ENCODE data around the gene WWOX.

Gene WWOX

DNA sequence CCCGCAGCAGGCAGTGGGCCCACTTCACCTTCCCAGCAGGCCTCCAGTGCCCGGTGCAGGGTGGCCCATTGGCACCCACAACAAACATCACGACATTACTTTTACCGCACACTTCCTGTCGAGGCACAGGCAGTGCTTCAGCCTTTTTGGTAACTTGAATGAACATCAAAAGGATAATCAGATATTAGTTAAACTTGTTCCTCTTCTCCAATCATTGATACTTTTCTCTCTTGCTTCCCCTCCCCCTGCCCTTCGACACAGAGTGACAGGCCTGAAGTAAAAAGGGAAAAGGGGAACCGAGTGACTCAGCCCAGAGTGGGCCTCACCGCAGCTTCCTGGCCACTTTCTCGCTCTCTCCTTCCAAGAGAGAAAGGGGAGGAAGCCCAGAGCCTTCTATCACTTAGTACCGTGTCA, 994.1 kb downstream of the WWOX start:
- no peak for DNase-seq (ENCODE audit: low read depth, low spot score)

DNA sequence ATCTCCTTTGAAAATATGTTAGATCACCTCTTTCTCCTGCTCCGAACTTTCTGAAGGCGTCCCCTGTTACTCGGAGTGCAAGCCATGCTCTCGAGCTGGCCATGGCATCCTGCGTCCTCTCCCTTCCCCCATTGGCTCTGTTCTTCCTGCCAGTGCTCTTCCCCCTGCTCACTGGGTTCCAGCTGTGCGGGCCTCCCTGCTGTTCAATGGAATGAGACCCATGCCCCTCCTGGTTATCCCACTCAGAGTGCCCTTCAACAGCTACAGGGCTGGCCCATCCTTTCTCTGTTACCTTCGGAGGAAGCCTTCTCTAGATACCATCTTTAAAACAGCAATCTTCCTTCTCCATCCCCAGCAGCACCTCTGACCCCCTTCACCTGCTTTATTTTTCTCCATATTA, 996.8 kb downstream of the WWOX start:
- no peak for DNase-seq (ENCODE audit: low read depth, low spot score)

DNA sequence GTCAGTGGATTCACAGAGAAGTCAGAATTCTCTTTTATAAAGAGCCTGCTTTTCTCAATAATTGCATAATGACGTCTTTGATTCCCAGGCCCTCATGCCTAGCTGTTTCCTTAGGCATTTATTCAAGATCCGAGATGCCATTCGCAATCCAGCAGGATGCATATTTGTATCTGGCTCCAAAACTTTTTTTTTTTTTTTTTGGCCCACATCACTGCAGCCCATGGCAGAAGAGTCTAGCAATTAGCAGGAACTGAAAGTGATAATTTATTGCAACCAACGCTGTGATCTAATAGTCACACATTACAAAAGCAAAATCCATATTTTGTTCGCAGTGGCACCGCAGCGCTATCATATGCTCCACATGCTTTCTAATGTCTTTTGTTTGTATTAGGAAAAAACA, 997.7 kb downstream of the WWOX start:
- no peak for DNase-seq (ENCODE audit: low read depth, low spot score)

DNA sequence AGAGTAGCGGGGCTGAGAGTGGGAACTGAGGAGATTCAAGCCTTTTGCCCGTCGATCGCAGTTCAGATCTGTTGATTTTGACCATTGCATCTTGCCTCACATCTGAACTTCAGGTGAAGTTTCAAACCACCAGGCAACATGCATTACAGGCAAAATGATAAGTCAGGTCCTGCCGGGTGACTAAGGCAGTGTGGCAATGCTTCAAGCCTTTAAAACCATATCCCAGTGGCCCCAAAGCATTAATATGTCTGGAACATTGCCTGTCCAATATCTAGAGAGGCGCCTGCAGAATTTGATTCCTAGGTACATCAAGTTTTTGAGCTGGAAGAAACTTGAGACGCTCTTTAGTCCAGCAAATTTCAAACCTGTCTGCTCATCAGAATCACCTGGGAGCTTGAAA, 998.3 kb downstream of the WWOX start:
- no peak for DNase-seq (ENCODE audit: low read depth, low spot score)

DNA sequence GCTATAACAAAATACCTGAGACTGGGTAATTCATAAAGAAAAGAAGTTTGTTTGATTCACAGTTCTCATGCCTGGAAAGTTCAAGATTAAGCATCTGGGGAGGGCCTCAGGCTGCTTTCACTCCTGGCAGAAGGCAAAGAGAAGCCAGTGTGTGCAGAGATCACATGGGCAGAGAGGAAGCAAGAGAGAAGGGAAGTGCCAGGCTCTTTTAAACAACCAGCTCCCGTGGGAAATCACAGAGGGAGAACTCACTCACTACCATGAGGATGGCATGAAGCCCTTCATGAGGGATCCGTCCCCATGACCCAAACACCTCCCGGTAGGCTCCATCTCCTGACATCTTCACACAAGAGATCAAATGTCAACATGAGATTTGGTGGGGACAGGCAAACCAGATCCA, 999.5 kb downstream of the WWOX start:
- no peak for DNase-seq (ENCODE audit: low read depth, low spot score)

DNA sequence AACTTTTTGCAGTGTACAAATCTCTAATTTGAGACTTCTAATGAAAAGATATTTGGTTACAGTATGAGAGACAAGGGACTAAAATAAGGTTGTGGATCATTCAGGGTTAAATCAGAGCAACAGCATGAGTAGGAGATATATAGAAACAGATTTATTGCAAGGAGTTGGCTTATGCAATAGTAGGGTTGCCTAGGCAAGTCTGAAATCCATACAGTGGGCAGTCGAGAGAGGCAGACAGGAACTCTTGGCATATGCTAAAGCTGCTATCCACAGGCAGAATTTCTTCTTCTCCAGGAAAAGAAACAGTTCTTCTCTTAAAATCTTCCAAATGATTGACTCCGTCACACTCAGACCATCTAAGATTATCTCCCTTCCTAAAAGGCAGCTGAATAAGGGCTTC, 1000.3 kb downstream of the WWOX start:
- no peak for DNase-seq (ENCODE audit: low read depth, low spot score)

DNA sequence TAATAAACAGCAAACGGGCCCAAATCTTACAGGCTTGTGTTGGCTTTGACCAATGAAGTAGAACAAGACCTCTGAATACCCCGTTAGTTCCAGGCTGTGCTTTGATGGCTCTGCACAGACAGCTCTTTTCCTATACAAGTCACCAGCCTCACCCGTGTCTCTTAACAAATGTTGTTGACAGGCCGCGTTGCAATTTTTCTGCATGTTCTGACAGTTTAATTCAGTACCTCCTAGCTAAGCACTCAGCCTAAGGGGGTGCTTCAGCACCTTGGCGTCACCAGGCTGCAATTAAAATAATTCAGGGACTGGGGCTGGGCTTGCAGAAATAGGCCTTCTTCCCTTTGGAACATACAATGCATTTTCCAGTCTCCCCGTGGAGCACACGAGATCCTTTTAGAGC, 1001.0 kb downstream of the WWOX start:
- no peak for DNase-seq (ENCODE audit: low read depth, low spot score)

DNA sequence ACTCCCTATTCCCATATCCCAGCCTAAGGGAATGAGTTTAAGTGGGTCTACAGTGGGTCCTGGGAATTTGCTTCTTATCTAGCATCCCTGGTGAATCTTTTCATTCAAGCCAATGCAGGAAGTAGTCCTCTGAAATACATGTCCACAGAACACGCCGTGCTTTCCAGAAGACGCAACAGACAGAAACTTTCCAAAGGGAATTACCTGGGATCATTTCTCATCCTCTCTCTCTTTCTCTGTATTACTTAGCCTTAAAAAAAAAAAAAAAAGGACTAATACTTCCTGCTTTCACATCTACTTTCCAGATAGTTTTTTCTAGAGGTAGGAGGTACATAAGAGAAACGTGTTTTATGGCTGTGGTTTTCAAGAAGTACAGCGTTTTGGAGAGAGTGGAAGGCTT, 1002.0 kb downstream of the WWOX start:
- DNase-seq (ENCODE audit: low read depth, low spot score) = no peak

DNA sequence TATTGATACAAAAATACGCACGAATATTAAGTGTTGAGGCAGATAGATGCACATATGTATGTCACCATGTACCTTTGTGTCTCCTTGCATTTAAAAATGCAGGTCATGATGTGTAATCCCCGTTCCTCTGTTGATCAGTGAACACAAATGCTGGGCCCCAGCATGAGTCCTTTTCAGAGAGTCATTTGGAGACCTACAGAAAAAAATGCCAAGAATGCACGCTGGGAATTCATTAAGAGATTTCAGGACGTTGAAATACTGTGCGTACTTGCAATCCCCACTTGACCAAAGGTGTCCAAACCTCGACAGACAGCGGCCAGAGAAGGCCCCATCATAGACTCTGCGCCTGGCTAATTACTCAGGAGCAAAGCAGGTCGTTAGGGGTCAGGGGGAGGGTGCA, 1005.1 kb downstream of the WWOX start:
- peak; percentile 34 for DNase-seq (ENCODE audit: low read depth, low spot score)

DNA sequence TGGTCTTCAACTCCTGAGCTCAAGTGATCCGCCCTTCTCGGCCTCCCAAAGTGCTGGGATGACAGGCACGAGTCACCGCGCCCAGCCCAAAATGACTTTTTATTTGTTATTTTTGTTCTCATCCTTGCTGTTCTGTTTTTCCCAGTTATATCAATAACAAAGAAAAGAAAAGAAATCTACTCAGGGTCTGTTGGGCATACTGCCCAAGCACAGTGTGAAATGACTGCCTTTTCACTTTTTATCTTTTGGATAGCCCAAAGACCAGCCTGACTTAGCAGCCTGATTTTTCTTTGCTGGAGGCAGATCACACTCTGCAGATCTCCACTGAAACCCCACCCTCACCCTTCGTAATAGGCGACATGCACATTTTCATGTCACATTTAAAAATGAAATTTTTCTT, 1007.8 kb downstream of the WWOX start:
- no peak for DNase-seq (ENCODE audit: low read depth, low spot score)

DNA sequence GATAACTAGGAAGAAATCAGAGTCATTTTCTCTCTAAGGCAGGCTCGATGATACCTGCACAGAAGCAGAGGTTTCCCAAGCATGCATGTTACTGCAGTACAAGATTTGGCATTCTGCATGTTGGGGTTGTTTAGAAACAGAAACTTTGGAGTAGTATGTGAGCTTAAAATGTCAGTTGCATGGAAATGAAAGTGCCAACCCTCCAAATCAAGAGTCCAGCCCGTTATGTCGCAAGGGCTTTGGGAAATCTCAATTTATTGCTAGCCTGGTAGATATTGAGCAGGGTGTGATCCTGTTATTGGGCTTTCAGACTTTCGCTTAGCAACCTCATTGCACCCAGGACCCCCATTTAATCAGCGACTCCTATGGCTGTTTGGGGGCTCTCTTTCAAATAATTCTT, 1010.3 kb downstream of the WWOX start:
- no peak for DNase-seq (ENCODE audit: low read depth, low spot score)

DNA sequence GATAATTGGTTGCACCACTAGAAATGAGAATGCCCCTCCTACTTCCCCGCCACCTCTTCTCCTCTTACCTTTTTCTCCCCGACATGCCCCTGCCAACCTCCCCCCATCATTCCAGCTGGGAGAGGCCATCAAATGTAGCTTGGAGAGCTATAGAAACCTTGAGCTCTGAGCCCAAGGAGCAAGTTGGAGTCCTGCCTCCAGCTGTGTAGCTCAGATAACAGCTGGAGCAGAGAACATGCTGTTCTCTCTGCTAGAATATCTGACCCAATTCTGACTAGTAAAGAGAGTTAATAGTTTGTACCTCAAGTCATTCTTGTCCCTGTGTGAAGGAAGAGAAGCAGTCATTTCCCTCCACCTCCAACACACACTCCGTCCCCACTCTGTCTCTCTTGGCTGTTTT, 1010.8 kb downstream of the WWOX start:
- no peak for DNase-seq (ENCODE audit: low read depth, low spot score)

DNA sequence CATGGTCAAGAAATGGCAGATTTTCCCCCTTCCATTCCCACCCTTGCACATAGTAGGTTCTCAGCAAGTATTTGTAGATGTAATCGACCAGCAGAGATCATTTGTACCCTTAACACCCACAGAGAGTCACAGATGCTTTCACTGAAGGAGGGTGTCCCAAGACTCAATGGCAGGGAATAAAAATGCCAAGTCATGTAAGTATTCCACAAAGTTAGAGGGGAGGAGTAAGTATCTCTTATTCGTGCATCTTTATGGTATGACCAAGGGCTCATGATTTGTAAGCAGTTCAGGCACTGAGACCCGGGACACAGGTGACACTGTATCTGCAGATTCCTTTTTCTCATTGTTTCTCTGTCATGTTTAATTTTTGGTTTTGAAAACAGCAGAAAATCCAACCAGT, 1011.5 kb downstream of the WWOX start:
- DNase-seq (ENCODE audit: low read depth, low spot score) = no peak

DNA sequence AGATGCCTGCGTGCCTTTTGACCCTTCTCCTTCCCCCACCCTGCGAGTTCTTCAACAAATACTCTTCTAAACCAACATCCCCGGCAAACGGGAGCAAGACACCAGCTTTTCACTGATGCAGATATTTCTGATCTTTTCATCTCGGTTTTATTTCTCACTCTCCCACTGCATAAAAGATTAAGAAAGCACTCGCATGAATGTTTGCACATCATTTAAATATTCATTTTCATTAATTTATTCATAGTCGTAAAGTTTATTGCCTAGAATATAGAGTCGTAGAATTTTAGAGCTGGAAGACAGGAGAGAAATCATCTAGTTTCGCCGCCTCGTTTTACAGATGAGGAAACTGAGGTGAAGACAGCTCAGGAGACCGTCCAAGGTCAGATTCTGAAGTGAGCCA, 1013.0 kb downstream of the WWOX start:
- DNase-seq (ENCODE audit: low read depth, low spot score) = no peak

DNA sequence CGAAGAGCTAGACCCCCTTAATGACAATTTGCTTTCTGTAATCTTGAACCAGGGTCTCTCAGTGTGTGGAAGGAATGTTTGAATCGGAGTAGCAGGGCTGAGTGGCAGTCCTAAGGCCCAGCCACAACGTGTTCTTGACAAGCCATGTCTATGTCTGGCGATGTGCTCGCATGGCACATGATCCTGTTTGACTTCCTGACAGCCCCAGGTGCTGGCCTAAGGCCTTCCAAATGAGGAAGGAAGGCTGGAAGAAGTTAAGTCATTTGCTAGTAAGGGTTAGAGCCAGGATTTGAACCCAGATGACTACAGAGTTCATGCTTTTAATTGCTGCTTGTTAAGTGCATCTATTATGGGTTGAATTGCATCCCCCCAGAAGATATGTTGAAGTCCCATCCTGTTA, 1014.4 kb downstream of the WWOX start:
- no peak for DNase-seq (ENCODE audit: low read depth, low spot score)

DNA sequence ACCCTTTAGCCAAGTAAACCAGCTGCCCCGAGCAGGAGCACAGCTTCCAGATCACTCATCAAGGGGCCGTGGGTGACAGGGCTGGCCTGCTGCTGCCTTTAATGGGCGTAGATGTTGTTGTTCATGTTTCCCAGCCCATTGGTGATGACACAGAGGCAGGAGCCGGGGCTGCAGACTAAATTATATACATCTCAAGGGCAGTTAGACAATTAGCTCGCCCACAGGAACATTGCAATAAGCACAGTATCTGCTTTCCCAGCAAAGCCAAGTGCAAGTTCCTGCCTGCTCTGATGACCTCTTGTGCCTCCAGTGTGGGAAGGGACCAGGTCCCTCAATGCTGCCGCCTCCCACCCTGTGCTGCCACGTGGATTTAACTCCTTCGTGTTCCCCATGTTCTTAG, 1015.3 kb downstream of the WWOX start:
- DNase-seq (ENCODE audit: low read depth, low spot score) = no peak

DNA sequence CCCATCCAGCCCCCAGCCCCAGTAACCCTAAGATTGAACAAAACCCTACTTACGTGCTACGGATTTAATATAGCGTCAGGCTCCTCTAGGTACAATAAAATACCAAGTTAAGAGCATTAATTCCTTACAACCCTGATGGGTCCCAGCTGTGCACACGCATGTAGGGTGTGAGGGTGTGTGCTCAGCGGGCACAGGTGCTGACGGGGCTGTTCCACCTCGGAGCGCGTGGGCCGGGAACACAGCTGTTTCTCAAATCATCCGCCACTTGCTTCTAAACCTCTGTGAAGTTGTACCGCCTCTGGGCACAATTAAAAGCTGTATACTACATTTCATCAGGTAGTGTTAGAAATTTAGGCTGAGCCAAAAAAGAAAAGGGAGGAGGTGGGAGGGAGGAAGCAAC, 1022.5 kb downstream of the WWOX start:
- DNase-seq (ENCODE audit: low read depth, low spot score) = no peak

DNA sequence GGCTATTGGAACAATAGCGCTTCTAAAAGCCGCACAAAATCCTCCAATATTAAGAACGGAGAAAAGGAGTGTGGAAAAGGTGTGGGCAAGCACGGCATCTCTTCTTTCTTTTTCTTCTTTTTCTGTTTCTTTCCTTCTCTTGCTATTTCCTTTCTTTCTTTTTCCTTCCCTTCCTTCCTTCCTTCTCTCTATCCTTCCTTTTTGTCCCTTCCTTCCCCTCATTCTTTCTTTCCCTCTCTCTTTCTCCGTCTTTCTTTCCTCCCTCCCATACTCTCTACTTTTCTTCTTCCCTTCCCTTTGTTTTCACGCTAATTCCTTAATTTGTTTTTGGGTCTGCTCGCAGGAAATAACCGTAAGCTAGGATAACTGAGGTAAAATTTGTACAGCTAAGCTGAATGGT, 1022.9 kb downstream of the WWOX start:
- DNase-seq (ENCODE audit: low read depth, low spot score) = no peak

DNA sequence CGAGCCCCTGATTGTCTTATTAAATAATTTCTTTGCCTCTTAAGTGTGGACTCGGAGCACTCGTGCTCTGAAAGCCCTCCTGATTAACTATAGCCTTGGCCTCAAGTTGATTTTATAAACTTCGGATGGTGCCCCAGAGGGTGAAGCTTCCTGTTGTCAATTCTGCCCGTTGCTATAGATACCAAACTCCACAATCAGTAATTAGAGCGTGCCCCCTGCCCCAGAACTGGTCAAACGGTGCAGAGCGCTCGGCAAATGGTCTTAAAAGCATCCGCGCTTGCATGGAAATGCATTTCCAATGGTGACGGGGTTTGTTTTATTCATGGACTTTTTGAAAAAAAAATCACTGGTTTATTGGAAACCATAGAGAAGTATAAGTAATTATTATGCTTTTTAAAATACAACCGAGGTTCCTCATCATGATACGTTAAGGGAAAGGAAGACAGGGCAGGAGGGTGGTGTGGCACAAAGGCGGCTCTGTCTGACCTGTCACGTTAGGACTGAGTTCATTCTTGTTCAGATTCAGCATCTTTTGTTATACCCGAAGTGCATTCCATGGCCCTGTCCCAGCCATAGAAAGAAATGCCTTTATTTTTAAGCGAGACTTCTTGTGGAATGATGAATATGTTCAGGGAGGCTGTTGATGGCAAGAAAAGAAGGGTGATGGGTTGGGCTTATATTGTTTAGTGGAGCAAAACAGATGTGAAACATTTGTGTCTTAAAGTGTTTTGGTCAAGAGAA, 1024.7 kb downstream of the WWOX start:
- no peak for DNase-seq (ENCODE audit: low read depth, low spot score)

DNA sequence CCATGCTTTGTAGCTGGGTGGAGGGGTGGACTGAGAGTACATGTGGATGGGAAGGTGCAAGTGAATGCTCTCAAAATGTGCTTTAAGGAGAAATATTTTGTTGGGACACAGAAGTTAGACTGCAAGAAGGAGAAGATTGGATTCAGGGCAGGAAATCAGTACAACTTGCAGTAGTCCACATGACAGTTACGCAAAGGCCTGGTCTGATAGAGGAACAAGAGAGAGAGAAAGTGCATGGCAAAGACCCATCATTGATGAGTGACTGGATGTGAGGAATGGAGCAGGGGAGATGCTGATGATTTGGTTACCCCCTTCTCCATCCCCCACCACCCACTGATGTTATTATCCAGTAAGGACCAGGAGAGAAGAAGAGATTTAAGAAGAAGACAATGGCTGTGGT, 1028.3 kb downstream of the WWOX start:
- DNase-seq (ENCODE audit: low read depth, low spot score) = no peak

DNA sequence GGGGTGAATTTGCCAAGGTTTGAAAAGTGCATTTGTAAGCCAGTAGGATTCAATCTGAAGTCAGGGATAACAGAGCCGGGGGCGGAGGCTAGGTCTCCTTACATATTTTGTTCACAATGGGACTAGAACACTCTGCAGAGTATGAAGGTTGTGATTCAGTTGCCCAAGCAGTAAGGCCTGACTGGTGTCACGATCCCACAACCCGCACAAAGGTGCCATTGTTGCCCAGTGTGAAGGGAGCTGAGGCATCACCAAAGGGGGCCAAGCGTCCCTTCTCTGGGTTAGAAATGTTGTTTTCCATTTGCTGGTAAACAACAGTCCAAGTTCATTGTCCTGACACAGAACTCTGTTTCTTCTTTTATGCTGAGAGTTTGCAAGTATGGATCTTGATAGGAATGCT, 1029.3 kb downstream of the WWOX start:
- DNase-seq (ENCODE audit: low read depth, low spot score) = no peak

DNA sequence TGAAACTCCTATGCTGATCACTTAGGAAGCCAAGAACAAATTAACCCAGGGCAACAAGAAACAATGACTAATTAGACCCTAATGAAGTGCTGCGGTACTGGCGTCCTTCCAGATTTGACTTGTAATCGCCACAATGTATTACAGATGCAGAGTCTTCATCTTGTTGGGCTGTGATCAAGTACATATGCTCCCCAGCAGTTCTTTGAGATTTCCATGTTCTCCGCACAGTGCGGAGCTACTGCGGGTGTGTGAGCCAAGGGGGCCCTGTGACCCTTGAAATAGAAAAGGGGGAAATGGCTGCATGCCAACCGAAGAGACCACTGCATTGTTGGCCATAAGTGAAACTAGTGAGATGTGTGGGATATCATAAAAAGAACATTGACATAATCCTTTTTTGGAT, 1031.2 kb downstream of the WWOX start:
- DNase-seq (ENCODE audit: low read depth, low spot score) = no peak

DNA sequence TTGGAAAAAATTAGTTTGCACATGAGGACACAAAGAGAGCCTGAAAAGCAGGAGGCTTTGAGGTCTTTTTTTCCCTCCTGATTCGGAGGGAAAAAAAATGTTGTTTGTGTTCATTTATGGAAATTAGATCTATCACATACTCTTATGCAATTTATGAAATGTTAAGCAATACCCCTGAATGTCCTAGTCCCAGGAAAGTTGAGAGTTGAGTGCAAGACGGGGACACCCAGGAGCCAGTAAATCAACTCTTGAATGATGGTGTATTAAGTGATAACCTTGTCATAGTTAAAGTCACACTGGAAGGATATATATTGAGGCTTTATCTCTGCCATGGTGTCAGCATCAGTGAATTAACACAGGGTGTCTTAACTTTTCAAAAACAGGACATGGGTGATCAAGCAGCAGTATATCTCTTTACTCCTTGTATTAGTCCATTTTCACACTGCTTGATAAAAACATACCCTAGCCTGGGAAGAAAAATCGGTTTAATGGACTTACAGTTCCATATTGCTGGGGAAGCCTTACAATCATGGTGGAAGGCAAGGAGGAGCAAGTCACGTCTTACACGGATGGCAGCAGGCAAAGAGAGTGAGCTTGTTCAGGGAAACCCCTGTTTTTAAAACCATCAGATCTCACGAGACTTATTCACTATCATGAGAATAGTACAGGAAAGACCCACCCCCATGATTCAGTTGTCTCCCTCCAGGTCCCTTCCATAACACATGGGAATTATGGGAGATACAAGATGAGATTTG, 1032.0 kb downstream of the WWOX start:
- no peak for DNase-seq (ENCODE audit: low read depth, low spot score)

DNA sequence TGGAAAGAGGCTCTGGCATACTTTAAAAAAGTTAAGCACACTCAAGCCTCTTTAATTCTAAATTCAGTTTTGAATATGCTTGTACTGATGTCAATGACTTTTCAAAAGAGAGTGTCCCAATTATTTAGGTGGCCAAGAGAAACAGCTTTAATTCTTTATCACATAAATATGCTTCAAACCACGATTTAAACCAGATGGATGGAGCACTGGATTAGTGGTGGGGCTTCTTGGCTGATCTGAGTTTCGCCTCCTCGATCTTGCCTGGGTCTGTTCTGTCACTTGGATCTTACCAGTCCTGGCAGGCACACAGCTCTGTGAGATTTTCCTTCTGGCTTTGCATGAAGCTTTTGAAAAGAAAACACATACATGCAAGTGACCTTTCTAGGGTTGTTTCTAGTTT, 1033.2 kb downstream of the WWOX start:
- DNase-seq (ENCODE audit: low read depth, low spot score) = no peak

Data from ELF-1 (cell line).